ENCODE measurements around the gene HCN3. TPM values are rescaled to one million over a fixed set of nuclear protein-coding genes. Genes with fewer than 3 reads are reported as not detected.

Gene HCN3
- total and polyA plus RNA-seq, 2 donors (not counting 1 experiment from before 2014, with no cell fraction given) = 6.2 to 9.2 TPM

DNA sequence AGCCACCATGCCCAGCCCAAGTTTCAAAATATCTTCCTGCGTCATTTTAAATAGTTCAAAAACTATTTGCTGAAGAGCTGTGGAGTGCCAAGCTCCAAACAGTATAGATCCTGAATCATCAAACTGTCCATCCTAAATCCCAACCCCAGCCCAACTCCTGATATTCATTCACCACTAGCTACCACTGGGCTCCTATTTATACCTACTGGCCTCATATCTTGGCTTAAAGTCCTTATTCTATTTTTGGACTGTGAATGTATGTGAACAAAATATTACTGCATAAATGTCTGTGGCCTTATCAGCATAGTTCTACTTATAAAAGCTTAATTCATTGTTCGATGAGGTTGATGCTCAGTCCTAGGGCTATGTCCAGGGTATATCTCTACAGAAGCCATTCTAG lies 9.9 kb upstream of the HCN3 start:
- intact Hi-C loops (cut with micrococcal nuclease) = no loop called here
- no peak overlapping the region for H3K27ac Mint-ChIP-seq
- no peaks in the 10 kb centered on the region for H3K27me3 Mint-ChIP-seq
- H4K20me1 ChIP-seq (ENCODE audit: control insufficient read depth, insufficient read depth, low read length, poor library complexity, severe bottlenecking) = peaks cover 25% of the 10 kb centered on the region
- POLR2A ChIA-PET = no interaction called here
- no peak overlapping the region for H3K9ac ChIP-seq (ENCODE audit: low read length)
- H3K9me3 ChIP-seq (ENCODE audit: control extremely low read depth in 1 of 3, control insufficient read depth in 2 of 3, insufficient read depth in 1 of 3, low read length in 2 of 3) = no peaks in the 10 kb centered on the region
- TF ChIP-seq, protein P1, sequence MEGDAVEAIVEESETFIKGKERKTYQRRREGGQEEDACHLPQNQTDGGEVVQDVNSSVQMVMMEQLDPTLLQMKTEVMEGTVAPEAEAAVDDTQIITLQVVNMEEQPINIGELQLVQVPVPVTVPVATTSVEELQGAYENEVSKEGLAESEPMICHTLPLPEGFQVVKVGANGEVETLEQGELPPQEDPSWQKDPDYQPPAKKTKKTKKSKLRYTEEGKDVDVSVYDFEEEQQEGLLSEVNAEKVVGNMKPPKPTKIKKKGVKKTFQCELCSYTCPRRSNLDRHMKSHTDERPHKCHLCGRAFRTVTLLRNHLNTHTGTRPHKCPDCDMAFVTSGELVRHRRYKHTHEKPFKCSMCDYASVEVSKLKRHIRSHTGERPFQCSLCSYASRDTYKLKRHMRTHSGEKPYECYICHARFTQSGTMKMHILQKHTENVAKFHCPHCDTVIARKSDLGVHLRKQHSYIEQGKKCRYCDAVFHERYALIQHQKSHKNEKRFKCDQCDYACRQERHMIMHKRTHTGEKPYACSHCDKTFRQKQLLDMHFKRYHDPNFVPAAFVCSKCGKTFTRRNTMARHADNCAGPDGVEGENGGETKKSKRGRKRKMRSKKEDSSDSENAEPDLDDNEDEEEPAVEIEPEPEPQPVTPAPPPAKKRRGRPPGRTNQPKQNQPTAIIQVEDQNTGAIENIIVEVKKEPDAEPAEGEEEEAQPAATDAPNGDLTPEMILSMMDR (IDR thresholded peaks at IDR 0.05) = no peak
- no peak for TF ChIP-seq EZH2 (IDR thresholded peaks at IDR 0.05; ENCODE audit: borderline replicate concordance, insufficient read depth, low read depth, low read length, poor library complexity, severe bottlenecking)
- peaks cover 3 to 15% of the 10 kb centered on the region in 2 donors for H3K4me1 ChIP-seq (ENCODE audit: control insufficient read depth in 2 of 2, insufficient read depth in 2 of 2, low read length in 2 of 2)
- H3K9me3 Mint-ChIP-seq (ENCODE audit: insufficient read depth) = no peaks in the 10 kb centered on the region
- CTCF ChIA-PET = interaction anchor here (3.6 to 5.7 kb wide), 2 partner anchors 17 to 55 kb away, joined by 22 to 41 read pairs; no protein-coding TSS in a partner anchor
- peaks cover 19% of the 10 kb centered on the region for H3K79me2 ChIP-seq (ENCODE audit: control insufficient read depth, insufficient read depth, low read length)
- no peak overlapping the region for H3K4me3 ChIP-seq (ENCODE audit: control extremely low read depth in 1 of 5, extremely low read depth in 1 of 5, insufficient read depth in 1 of 5, low read depth in 2 of 5, low read length in 4 of 5)
- H2AFZ ChIP-seq (ENCODE audit: insufficient read depth, low read depth, low read length, poor library complexity, severe bottlenecking) = no peak overlapping the region
- peaks cover 15% of the 10 kb centered on the region for H3K4me1 Mint-ChIP-seq
- H3K27ac ChIP-seq (ENCODE audit: low read length in 2 of 2) = no peak overlapping the region
- H3K4me3 Mint-ChIP-seq = no peak overlapping the region
- no peak for ATAC-seq (ENCODE audit: low read depth)
- peaks cover 2 to 68% of the 10 kb centered on the region in 2 experiments for H3K36me3 ChIP-seq (replicated peaks in 1 of 2; ENCODE audit: control extremely low read depth in 1 of 2, control insufficient read depth in 1 of 2, extremely low read depth in 1 of 2, insufficient read depth in 2 of 2, low read length in 1 of 2)
- no peaks in the 10 kb centered on the region for H3K27me3 ChIP-seq (replicated peaks in 1 of 4; ENCODE audit: control extremely low read depth in 1 of 4, control insufficient read depth in 3 of 4, insufficient read depth in 4 of 4, low read length in 3 of 4)
- H3K4me2 ChIP-seq (replicated peaks; ENCODE audit: low read depth, low read length, poor library complexity, severe bottlenecking) = no peak overlapping the region
- DNase-seq = no peak
- 100% methylated on average over 1 of the region's 2 CpGs for WGBS (ENCODE audit: insufficient coverage)

DNA sequence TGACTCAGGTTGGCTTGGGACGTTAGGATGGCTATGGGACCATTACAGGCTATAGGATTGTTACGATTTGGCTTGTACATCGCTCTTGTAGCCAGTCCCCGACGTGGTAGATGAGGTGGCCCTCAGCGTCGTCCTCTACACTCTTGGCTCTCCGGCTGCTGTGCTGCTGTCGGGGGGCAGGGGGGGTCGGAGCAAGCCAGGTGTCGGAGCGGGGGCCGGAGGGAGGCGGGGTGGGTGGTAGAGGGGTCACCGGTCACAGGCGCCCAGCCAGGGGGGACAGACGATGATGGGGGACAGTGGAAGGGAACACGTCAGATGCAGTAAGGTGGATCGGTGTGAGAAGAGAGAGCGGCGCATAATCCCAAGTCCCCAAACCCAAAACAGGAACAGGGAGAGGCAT lies 8.6 kb upstream of the HCN3 start:
- no peak for TF ChIP-seq EZH2 (IDR thresholded peaks at IDR 0.05; ENCODE audit: borderline replicate concordance, insufficient read depth, low read depth, low read length, poor library complexity, severe bottlenecking)
- TF ChIP-seq, protein P1 (IDR thresholded peaks at IDR 0.05) = no peak
- Histone ChIP-seq H3K79me2 (ENCODE audit: control insufficient read depth, insufficient read depth, low read length) (peaks cover 30% of the 10 kb centered on the region), H3K27ac (ENCODE audit: low read length in 2 of 2) (no peak overlapping the region), H3K27me3 (replicated peaks in 1 of 4; ENCODE audit: control extremely low read depth in 1 of 4, control insufficient read depth in 3 of 4, insufficient read depth in 4 of 4, low read length in 3 of 4) (no peaks in the 10 kb centered on the region), H3K4me1 (ENCODE audit: control insufficient read depth in 2 of 2, insufficient read depth in 2 of 2, low read length in 2 of 2) (peaks cover 8 to 16% of the 10 kb centered on the region in 2 donors), H3K36me3 (replicated peaks in 1 of 2; ENCODE audit: control extremely low read depth in 1 of 2, control insufficient read depth in 1 of 2, extremely low read depth in 1 of 2, insufficient read depth in 2 of 2, low read length in 1 of 2) (peaks cover 2 to 66% of the 10 kb centered on the region in 2 experiments), H3K4me2 (replicated peaks; ENCODE audit: low read depth, low read length, poor library complexity, severe bottlenecking) (no peak overlapping the region), H3K9me3 (ENCODE audit: control extremely low read depth in 1 of 3, control insufficient read depth in 2 of 3, insufficient read depth in 1 of 3, low read length in 2 of 3) (no peaks in the 10 kb centered on the region), H3K4me3 (ENCODE audit: control extremely low read depth in 1 of 5, extremely low read depth in 1 of 5, insufficient read depth in 1 of 5, low read depth in 2 of 5, low read length in 4 of 5) (no peak overlapping the region), H2AFZ (ENCODE audit: insufficient read depth, low read depth, low read length, poor library complexity, severe bottlenecking) (no peak overlapping the region), H4K20me1 (ENCODE audit: control insufficient read depth, insufficient read depth, low read length, poor library complexity, severe bottlenecking) (peaks cover 30% of the 10 kb centered on the region), H3K9ac (ENCODE audit: low read length) (no peak overlapping the region)
- no peak overlapping the region for H3K4me3 Mint-ChIP-seq
- intact Hi-C loops (cut with micrococcal nuclease) = no loop called here
- H3K27ac Mint-ChIP-seq = no peak overlapping the region
- DNase-seq (no peak), ATAC-seq (ENCODE audit: low read depth) (no peak)
- no peaks in the 10 kb centered on the region for H3K27me3 Mint-ChIP-seq
- no peaks in the 10 kb centered on the region for H3K9me3 Mint-ChIP-seq (ENCODE audit: insufficient read depth)
- peaks cover 22% of the 10 kb centered on the region for H3K4me1 Mint-ChIP-seq
- CTCF ChIA-PET = interaction anchor here (3.6 to 5.7 kb wide), 2 partner anchors 18 to 54 kb away, joined by 22 to 41 read pairs; no protein-coding TSS in a partner anchor
- POLR2A ChIA-PET = no interaction called here
- WGBS (ENCODE audit: insufficient coverage) = 100% methylated on average over 15 of the region's 21 CpGs
